ENCODE measurements around the gene CCDC192.

CCDC192 gene

DNA sequence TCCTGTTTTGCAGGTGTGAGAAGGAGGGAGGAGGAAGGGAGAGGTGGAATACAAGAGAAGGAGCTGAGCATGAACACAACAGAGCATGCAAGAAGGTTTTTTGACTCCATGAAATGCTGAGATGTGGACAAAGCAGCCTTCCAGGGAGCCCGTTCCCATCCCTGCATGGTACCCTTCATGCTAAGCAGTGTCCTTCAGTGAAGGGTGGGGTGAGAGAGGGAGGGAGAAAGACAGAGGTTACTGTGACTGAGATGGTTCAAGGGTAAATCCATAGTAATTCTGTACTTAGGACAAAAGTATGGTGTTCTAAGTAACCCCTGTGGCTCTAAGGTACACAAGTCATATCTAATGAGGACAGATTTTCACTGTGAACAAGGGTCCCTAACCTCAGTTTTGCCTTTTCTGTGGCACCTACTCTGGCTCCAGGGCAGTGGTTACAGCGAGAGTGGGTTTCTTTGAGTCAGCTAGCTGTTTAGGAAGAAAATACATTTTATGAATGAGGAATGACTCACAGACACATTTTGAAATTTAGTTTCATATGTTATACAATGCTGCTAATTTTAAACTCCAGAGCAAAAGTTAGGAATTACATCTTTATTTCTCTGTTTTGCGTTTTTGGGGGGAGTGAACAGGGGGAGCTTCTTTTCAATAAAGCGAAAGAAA lies 195.5 kb downstream of the CCDC192 start:
- Histone ChIP-seq H3K9ac (ENCODE audit: low read length) (no peak overlapping the region), H3K27ac (ENCODE audit: low read length) (no peak overlapping the region), H3K9me3 (ENCODE audit: control insufficient read depth, low read depth, low read length) (no peaks in the 10 kb centered on the region), H3K27me3 (ENCODE audit: control insufficient read depth, insufficient read depth, low read length) (no peaks in the 10 kb centered on the region), H3K4me1 (ENCODE audit: control insufficient read depth, low read depth, low read length) (peaks cover 6% of the 10 kb centered on the region), H3K4me3 (ENCODE audit: low read length) (no peak overlapping the region), H3K36me3 (ENCODE audit: control insufficient read depth, low read depth, low read length) (no peaks in the 10 kb centered on the region)

DNA sequence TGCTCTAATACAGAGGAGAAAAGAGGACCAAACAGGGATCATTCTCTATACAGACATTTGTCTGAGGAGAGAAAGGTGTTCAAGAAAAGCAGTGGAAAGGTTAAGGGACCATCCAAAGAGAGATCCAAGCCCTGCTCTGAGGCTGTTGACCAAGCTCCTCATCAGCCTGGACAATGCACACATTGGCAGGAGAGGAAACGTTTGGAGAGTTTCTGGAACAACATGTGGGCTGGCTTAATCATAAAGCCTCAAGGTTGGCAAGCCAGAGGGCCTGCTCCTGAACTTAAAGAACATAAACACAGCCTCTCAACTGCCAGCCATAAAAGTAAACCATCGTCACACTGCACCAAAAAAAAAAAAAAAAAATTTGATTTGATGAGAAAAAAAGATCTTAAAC lies 196.0 kb downstream of the CCDC192 start:
- no peaks in the 10 kb centered on the region for H3K9me3 ChIP-seq (ENCODE audit: control insufficient read depth, low read depth, low read length)
- no peaks in the 10 kb centered on the region for H3K36me3 ChIP-seq (ENCODE audit: control insufficient read depth, low read depth, low read length)
- no peaks in the 10 kb centered on the region for H3K27me3 ChIP-seq (ENCODE audit: control insufficient read depth, insufficient read depth, low read length)
- H3K4me1 ChIP-seq (ENCODE audit: control insufficient read depth, low read depth, low read length): peaks cover 6% of the 10 kb centered on the region
- H3K27ac ChIP-seq (ENCODE audit: low read length): no peak overlapping the region
- no peak overlapping the region for H3K9ac ChIP-seq (ENCODE audit: low read length)
- H3K4me3 ChIP-seq (ENCODE audit: low read length): no peak overlapping the region

DNA sequence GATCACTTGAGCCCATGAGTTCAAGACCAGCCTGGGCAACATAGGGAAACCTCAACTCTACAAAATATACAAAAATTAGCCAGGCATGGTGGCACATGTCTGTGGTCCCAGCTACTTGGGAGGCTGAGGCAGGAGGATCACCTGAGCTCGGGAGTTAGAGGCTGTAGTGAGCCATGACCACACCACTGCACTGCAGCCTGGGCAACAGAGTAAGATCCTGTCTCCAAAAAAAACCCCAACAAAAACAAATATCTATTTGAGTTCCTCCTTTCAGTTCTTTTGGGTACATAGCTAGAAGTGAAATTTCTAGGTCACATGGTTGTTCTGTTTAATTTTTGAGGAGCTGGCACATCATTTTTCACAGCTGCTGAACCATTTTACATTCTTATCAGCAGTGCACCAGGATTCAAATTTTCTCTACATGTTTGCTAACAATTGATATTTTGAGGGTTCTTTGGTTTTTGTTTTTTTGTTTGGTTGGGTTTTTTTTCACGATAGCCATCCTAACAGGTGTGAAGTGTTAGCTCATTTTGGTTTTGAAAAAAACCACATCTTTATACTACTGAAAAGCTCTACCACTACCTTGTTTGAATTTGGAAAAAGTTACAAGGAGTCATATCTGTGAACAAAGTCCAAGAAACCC lies 203.5 kb downstream of the CCDC192 start:
- no peaks in the 10 kb centered on the region for H3K4me1 ChIP-seq (ENCODE audit: control insufficient read depth, low read depth, low read length)
- no peak overlapping the region for H3K9ac ChIP-seq (ENCODE audit: low read length)
- no peaks in the 10 kb centered on the region for H3K36me3 ChIP-seq (ENCODE audit: control insufficient read depth, low read depth, low read length)
- no peak overlapping the region for H3K4me3 ChIP-seq (ENCODE audit: low read length)
- no peaks in the 10 kb centered on the region for H3K9me3 ChIP-seq (ENCODE audit: control insufficient read depth, low read depth, low read length)
- no peaks in the 10 kb centered on the region for H3K27me3 ChIP-seq (ENCODE audit: control insufficient read depth, insufficient read depth, low read length)
- H3K27ac ChIP-seq (ENCODE audit: low read length): no peak overlapping the region

DNA sequence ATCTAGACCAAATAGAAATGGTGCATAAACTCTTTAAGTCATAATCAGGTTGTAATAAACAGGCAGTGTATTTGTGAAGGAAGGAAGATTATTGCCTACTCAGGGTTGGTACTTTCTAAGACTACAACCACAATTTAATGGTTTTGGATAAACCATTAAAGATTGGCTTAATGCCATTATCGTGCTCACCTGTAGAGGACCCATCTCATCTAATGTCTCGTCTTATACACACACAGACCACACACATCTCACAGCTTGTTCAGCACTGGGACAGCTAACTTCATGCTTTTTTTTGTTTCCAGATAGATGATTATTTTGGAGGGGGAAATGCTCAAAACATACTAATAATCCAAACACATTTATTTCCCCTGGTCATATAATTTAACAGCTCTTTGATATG lies 204.7 kb downstream of the CCDC192 start:
- Histone ChIP-seq H3K4me1 (ENCODE audit: control insufficient read depth, low read depth, low read length) (no peaks in the 10 kb centered on the region), H3K9ac (ENCODE audit: low read length) (no peak overlapping the region), H3K9me3 (ENCODE audit: control insufficient read depth, low read depth, low read length) (no peaks in the 10 kb centered on the region), H3K27ac (ENCODE audit: low read length) (no peak overlapping the region), H3K4me3 (ENCODE audit: low read length) (no peak overlapping the region), H3K27me3 (ENCODE audit: control insufficient read depth, insufficient read depth, low read length) (no peaks in the 10 kb centered on the region), H3K36me3 (ENCODE audit: control insufficient read depth, low read depth, low read length) (no peaks in the 10 kb centered on the region)

DNA sequence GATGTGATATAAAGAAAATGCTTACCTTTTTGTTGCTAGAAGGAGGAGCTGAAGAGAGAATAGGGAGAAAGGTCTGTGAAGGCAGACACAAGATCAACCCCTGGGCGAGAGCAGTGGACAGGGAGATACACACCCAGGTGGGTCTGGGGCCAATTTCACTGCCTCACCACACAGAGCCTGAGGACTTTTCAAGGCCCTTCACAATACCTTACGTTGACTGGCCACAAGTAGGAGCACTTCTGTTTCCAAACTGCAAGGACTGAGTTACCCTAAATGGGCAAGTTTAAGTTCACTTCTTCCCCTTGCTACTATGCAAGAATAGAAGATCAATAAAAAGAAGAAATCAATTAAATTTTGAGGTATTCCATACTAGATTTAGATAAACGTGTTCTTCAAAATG lies 205.9 kb downstream of the CCDC192 start:
- Histone ChIP-seq H3K9ac (ENCODE audit: low read length) (no peak overlapping the region), H3K4me1 (ENCODE audit: control insufficient read depth, low read depth, low read length) (no peaks in the 10 kb centered on the region), H3K27ac (ENCODE audit: low read length) (no peak overlapping the region), H3K27me3 (ENCODE audit: control insufficient read depth, insufficient read depth, low read length) (no peaks in the 10 kb centered on the region), H3K4me3 (ENCODE audit: low read length) (no peak overlapping the region), H3K9me3 (ENCODE audit: control insufficient read depth, low read depth, low read length) (no peaks in the 10 kb centered on the region), H3K36me3 (ENCODE audit: control insufficient read depth, low read depth, low read length) (no peaks in the 10 kb centered on the region)

DNA sequence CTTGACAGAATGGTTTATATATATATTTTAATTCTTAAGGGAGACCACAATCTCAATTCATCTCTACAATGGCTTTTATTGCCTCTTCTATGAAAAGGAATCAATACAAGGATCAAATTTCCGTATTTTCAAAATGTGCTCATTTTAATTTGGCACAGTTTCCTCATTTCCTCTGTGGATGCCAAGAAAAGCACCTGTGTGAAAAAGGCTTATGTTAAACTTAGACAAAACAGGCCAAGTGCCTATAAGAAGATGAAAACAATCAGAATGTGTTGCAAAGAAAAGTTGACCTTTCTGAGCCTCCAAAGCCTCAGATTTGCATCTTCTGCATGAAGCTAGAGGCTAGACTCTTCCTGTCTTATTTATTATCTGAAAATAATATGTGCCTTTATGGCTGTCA lies 206.6 kb downstream of the CCDC192 start:
- Histone ChIP-seq H3K9me3 (ENCODE audit: control insufficient read depth, low read depth, low read length) (no peaks in the 10 kb centered on the region), H3K27ac (ENCODE audit: low read length) (no peak overlapping the region), H3K36me3 (ENCODE audit: control insufficient read depth, low read depth, low read length) (no peaks in the 10 kb centered on the region), H3K4me3 (ENCODE audit: low read length) (no peak overlapping the region), H3K9ac (ENCODE audit: low read length) (no peak overlapping the region), H3K27me3 (ENCODE audit: control insufficient read depth, insufficient read depth, low read length) (no peaks in the 10 kb centered on the region), H3K4me1 (ENCODE audit: control insufficient read depth, low read depth, low read length) (no peaks in the 10 kb centered on the region)

DNA sequence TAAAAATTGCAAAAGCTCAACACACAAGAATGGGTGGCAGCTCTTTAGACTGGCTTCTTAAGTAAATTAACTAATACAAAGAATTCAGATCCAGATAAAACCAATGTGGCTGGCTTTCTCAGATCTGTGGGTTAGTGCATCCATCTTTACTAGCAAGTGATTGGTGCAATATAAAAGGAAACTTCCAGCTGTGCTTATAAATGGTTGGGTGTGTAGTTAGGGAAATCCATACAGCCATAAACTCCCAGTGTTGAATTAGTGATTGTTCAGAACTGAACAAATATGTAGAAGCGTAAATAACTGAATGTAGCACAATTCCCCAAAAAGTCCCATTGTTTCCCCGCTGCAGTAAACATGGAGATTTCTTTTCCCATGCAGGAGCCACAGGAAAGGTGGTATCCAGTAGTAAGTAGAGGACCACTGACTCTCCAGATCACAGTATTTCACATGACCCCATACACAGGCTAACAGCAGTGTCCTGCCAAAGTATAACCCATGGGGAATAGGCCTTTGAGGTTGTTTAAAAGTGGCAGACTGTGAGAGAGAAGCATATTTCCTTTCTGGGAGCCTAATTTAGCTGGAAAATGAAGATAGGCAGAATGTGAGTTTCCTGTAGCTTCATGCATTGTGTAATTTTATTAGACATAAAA lies 207.2 kb downstream of the CCDC192 start:
- Histone ChIP-seq H3K4me1 (ENCODE audit: control insufficient read depth, low read depth, low read length) (no peaks in the 10 kb centered on the region), H3K4me3 (ENCODE audit: low read length) (no peak overlapping the region), H3K27me3 (ENCODE audit: control insufficient read depth, insufficient read depth, low read length) (no peaks in the 10 kb centered on the region), H3K27ac (ENCODE audit: low read length) (no peak overlapping the region), H3K9ac (ENCODE audit: low read length) (no peak overlapping the region), H3K36me3 (ENCODE audit: control insufficient read depth, low read depth, low read length) (no peaks in the 10 kb centered on the region), H3K9me3 (ENCODE audit: control insufficient read depth, low read depth, low read length) (no peaks in the 10 kb centered on the region)

DNA sequence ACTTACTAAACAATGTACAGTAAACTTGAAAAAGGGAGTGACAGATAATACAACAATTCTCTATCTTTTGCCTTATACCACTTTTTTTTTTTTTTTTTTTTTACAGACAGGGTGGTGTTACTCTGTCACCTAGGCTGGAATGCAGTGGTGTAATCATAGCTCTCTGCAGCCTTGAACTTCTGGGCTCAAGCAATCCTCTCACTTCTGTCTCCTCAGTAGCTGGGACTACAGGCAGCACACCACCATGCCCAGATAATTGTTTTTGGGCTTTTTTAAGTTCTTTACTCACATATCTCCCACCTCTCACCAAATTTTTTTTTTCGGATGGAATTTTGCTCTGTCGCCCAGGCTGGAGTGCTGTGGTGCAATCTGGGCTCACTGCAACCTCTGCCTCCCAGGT lies 208.4 kb downstream of the CCDC192 start:
- no peak overlapping the region for H3K4me3 ChIP-seq (ENCODE audit: low read length)

DNA sequence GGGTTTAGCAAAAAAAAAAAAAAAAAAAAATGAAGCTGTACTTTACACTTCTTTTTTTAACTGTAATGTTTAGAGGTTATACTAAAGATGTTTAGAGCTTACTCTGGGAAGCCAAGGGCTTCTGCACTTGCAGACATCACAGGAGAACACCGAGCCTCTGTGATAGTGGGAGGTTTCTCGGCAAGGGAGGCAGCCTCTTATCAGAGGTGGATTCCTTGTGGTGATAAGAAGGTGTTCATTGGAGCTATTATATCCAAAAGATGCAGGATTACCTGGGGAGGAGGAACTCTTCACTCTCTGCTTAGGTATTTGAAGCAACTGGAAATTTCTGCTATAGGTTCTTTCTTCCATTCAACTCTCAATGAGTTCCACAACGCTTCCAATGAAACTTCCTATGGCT lies 209.2 kb downstream of the CCDC192 start:
- Histone ChIP-seq H3K27me3 (ENCODE audit: control insufficient read depth, insufficient read depth, low read length) (no peaks in the 10 kb centered on the region), H3K36me3 (ENCODE audit: control insufficient read depth, low read depth, low read length) (no peaks in the 10 kb centered on the region), H3K27ac (ENCODE audit: low read length) (no peak overlapping the region), H3K9ac (ENCODE audit: low read length) (no peak overlapping the region), H3K4me3 (ENCODE audit: low read length) (no peak overlapping the region), H3K9me3 (ENCODE audit: control insufficient read depth, low read depth, low read length) (no peaks in the 10 kb centered on the region), H3K4me1 (ENCODE audit: control insufficient read depth, low read depth, low read length) (no peaks in the 10 kb centered on the region)

More for the DNA sequence above, 208.4 kb downstream of the CCDC192 start:
- Histone ChIP-seq H3K27ac (ENCODE audit: low read length) (no peak overlapping the region), H3K9me3 (ENCODE audit: control insufficient read depth, low read depth, low read length) (no peaks in the 10 kb centered on the region), H3K36me3 (ENCODE audit: control insufficient read depth, low read depth, low read length) (no peaks in the 10 kb centered on the region), H3K9ac (ENCODE audit: low read length) (no peak overlapping the region), H3K27me3 (ENCODE audit: control insufficient read depth, insufficient read depth, low read length) (no peaks in the 10 kb centered on the region), H3K4me1 (ENCODE audit: control insufficient read depth, low read depth, low read length) (no peaks in the 10 kb centered on the region)

DNA sequence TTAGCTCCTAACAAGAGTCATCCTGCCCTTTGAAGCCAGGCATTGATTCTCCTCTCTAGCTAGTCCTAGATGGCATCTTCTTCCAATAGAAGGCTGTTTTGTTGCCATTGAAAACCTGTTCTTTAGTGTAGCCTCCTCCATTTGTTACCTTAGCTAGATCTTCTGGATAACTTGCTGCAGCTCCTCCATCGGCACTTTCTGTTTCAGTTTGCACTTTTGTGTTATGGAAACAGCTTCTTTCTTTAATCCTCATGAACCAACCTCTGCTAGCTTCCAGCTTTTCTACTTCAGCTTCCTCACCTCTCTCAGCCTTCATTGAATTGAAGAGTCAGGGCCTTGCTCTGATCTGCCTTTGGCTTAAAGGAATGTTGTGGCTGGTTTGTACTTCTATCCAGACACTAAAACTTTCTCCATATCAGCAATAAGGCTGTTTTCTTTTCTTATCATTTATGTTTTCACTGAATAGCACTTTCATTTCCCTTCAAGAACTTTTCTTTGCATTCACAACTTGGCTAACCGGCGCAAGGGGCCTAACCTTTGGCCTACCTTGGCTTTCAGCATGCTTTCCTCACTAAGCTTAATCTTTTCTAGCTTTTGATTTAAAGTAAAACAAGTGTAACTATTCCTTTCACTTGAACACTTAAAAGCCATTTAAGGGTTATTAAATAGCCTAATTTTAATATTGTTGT lies 213.8 kb downstream of the CCDC192 start:
- Histone ChIP-seq H3K27me3 (ENCODE audit: control insufficient read depth, insufficient read depth, low read length) (no peaks in the 10 kb centered on the region), H3K27ac (ENCODE audit: low read length) (no peak overlapping the region), H3K36me3 (ENCODE audit: control insufficient read depth, low read depth, low read length) (no peaks in the 10 kb centered on the region), H3K9ac (ENCODE audit: low read length) (no peak overlapping the region), H3K9me3 (ENCODE audit: control insufficient read depth, low read depth, low read length) (no peaks in the 10 kb centered on the region), H3K4me3 (ENCODE audit: low read length) (no peak overlapping the region), H3K4me1 (ENCODE audit: control insufficient read depth, low read depth, low read length) (no peaks in the 10 kb centered on the region)

DNA sequence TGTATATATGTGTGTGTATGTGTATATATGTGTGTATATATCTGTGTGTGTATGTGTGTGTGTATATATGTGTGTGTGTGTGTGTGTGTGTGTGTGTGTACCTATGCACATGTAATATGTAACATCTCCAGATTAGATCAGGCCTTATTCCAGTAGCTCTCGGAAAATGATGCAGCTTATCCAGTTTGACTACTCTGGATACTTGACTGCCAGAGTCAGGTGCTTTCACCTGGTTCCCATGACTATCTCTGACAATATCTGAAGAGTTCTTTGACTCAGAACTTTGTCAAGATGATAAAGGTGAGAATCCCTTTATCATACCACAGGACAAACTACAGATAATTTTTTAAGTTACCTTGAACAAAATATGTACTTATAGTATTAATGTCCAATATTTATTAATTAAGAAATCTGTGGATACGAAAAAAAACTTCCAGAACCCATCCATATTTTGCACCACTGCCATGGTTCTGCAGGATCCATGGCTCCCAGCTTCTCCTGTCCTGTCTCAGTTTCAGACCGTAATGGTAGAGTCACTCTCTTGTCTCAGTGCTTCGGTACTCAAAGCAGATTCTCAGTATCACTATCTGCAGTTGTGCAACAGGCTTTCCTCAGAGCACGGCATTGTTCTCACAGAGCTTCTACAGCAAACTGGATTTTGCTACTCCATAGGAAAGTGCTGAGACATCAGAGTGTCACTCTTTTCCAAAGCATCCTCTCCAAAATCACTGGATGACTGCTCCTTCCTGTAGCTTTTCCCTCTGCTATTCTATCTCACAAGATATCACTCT lies 216.0 kb downstream of the CCDC192 start:
- Histone ChIP-seq H3K27me3 (ENCODE audit: control insufficient read depth, insufficient read depth, low read length) (no peaks in the 10 kb centered on the region), H3K36me3 (ENCODE audit: control insufficient read depth, low read depth, low read length) (no peaks in the 10 kb centered on the region), H3K4me3 (ENCODE audit: low read length) (no peak overlapping the region), H3K9me3 (ENCODE audit: control insufficient read depth, low read depth, low read length) (no peaks in the 10 kb centered on the region), H3K9ac (ENCODE audit: low read length) (no peak overlapping the region), H3K27ac (ENCODE audit: low read length) (no peak overlapping the region), H3K4me1 (ENCODE audit: control insufficient read depth, low read depth, low read length) (peaks cover 2% of the 10 kb centered on the region)
